ENCODE results near the gene MEIKIN.

DNA sequence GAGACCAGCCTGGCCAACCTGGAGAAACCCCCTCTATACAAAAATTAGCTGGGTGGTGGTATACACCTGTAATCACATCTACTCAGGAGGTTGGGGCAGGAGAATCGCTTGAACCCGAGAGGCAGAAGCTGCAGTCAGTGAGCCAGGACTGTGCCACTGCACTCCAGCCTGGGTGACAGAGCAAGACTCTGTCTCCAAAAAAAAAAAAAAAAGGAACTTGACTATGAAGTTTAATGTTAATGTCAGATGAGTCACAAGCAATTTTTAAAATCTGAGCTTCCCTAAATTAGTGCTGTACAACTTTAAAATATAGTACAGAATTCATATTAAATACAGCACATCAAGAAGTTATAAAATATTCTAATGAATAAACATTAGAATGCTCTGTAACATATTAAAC lies 1.5 kb downstream of the MEIKIN start:
- TF ChIP-seq, protein P1, sequence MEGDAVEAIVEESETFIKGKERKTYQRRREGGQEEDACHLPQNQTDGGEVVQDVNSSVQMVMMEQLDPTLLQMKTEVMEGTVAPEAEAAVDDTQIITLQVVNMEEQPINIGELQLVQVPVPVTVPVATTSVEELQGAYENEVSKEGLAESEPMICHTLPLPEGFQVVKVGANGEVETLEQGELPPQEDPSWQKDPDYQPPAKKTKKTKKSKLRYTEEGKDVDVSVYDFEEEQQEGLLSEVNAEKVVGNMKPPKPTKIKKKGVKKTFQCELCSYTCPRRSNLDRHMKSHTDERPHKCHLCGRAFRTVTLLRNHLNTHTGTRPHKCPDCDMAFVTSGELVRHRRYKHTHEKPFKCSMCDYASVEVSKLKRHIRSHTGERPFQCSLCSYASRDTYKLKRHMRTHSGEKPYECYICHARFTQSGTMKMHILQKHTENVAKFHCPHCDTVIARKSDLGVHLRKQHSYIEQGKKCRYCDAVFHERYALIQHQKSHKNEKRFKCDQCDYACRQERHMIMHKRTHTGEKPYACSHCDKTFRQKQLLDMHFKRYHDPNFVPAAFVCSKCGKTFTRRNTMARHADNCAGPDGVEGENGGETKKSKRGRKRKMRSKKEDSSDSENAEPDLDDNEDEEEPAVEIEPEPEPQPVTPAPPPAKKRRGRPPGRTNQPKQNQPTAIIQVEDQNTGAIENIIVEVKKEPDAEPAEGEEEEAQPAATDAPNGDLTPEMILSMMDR (IDR thresholded peaks at IDR 0.05) = no peak
- TF ChIP-seq POLR2A (IDR thresholded peaks at IDR 0.05) = no peak
